ENCODE measurements around the gene BHMT2. TPM values are rescaled to one million over a fixed set of nuclear protein-coding genes. Genes with fewer than 3 reads are reported as not detected.

The BHMT2 gene
- total RNA-seq, 2 experiments from 2014 or later = not detected

DNA sequence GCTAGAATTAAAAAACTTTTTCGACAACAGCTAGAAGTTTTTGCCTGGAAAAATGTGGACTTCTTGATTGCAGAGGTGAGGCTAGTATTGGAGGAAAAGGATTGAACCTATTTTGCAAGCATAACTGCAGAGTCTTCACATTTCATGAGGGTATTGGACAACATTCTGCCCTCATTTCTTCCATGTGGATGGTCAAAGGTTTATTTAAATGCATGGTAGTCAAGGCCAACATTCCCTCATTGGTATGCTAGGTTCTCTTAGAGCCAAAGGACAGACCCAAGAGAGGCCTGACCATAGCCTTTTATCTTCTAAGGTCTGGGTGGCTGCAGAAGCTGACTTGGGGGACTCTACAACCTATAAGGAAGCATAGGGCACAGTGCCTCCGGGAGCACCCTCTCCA is 11.2 kb downstream of the BHMT2 start:
- intact Hi-C loops (cut with micrococcal nuclease) = no loop called here
- no peak for TF ChIP-seq CTCF (IDR thresholded peaks at IDR 0.05)
- ATAC-seq (no peak), DNase-seq (no peak)
- H3K36me3 Mint-ChIP-seq (ENCODE audit: low read depth) = no peaks in the 10 kb centered on the region
- no peak overlapping the region for H3K27ac Mint-ChIP-seq
- no peaks in the 10 kb centered on the region for H3K9me3 Mint-ChIP-seq
- H3K4me1 Mint-ChIP-seq (ENCODE audit: low read depth) = peaks cover 3% of the 10 kb centered on the region
- POLR2A ChIA-PET = interaction anchor here (0.6 kb wide), 1 partner anchor 21 kb away, joined by 3 read pairs; no protein-coding TSS in a partner anchor
- CTCF ChIA-PET = interaction anchor here (0.6 to 6.2 kb wide), 2 partner anchors 17 to 57 kb away, joined by 3 to 26 read pairs; no protein-coding TSS in a partner anchor
- H3K27me3 Mint-ChIP-seq = no peaks in the 10 kb centered on the region
- no peak overlapping the region for H3K4me3 Mint-ChIP-seq

GRCh38 chr5:79081779-79082178 is 12.2 kb downstream of the BHMT2 start:
- ChIA-PET POLR2A (no interaction called here), CTCF (interaction anchor here (0.7 to 6.2 kb wide), 2 partner anchors 12 to 58 kb away, joined by 3 to 26 read pairs; no protein-coding TSS in a partner anchor)
- Mint-ChIP-seq H3K4me1 (ENCODE audit: low read depth) (peaks cover 3% of the 10 kb centered on the region), H3K27ac (no peak overlapping the region), H3K4me3 (no peak overlapping the region), H3K36me3 (ENCODE audit: low read depth) (no peaks in the 10 kb centered on the region), H3K9me3 (no peaks in the 10 kb centered on the region), H3K27me3 (no peaks in the 10 kb centered on the region)
- intact Hi-C loops (cut with micrococcal nuclease) = no loop called here
- no peak for DNase-seq
- TF ChIP-seq CTCF (IDR thresholded peaks at IDR 0.05) = no peak
- no peak for ATAC-seq

- intact Hi-C loops (cut with micrococcal nuclease) = no loop called here
- Mint-ChIP-seq H3K36me3 (ENCODE audit: low read depth) (no peaks in the 10 kb centered on the region), H3K4me3 (no peak overlapping the region), H3K9me3 (no peaks in the 10 kb centered on the region), H3K4me1 (ENCODE audit: low read depth) (no peaks in the 10 kb centered on the region), H3K27ac (no peak overlapping the region), H3K27me3 (peaks cover 3% of the 10 kb centered on the region)
- no peak for DNase-seq
- CTCF ChIA-PET = interaction anchor here (2.0 to 2.4 kb wide), 2 partner anchors 47 to 61 kb away, joined by 5 to 6 read pairs; no protein-coding TSS in a partner anchor
- POLR2A ChIA-PET = no interaction called here
- no peak for TF ChIP-seq CTCF (IDR thresholded peaks at IDR 0.05)
- ATAC-seq = no peak
These were observed 16.5 kb downstream of the BHMT2 start for GRCh38 chr5:79086116-79086515.

DNA sequence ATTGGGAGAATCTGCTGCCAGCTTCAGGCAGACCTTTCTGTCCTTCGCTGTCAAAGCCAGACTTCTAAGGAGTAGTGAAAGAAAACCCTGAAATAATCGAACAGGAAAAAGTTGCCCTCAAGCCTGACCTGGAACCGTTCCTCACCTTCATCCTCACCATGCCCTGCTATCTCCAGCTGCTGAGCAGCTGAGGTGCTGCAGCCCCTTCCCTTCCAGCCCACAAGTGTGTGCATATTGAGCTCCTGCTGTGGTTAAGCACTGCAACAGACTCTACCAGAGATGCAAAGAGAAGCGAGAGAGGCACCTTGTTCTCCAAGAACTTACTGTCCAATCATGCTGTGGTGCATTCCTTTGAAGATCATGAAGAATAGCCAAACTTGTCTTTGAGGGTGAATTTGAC is 18.9 kb downstream of the BHMT2 start:
- H3K27ac Mint-ChIP-seq = no peak overlapping the region
- H3K4me3 Mint-ChIP-seq = no peak overlapping the region
- H3K9me3 Mint-ChIP-seq = no peaks in the 10 kb centered on the region
- CTCF ChIA-PET = interaction anchor here (1.1 kb wide), 1 partner anchor 63 kb away, joined by 6 read pairs; no protein-coding TSS in a partner anchor
- ATAC-seq = no peak
- POLR2A ChIA-PET = no interaction called here
- H3K27me3 Mint-ChIP-seq = peaks cover 5% of the 10 kb centered on the region
- DNase-seq = no peak
- intact Hi-C loops (cut with micrococcal nuclease) = no loop called here
- H3K4me1 Mint-ChIP-seq (ENCODE audit: low read depth) = no peaks in the 10 kb centered on the region
- H3K36me3 Mint-ChIP-seq (ENCODE audit: low read depth) = no peaks in the 10 kb centered on the region
- no peak for TF ChIP-seq CTCF (IDR thresholded peaks at IDR 0.05)

DNA sequence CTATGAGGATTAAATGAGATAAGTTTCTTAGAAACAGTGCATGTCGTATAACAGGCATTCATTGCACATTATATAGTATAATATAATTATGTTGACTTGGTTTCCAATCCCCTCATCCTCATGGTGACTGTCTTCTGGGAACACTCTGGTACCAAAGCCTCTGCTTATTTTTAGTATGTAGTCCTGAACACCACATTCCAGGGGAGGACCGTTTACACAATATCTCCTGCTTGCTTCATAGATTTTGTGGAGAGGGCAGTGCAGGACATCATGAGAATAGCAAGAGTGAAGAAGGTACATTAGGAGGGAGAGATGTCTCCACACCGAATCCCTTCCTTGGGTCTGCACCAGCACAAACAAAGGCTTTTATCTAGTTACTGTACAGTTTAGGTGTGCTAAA is 21.5 kb downstream of the BHMT2 start:
- ATAC-seq (no peak), DNase-seq (no peak)
- POLR2A ChIA-PET = no interaction called here
- Mint-ChIP-seq H3K36me3 (ENCODE audit: low read depth) (no peaks in the 10 kb centered on the region), H3K4me3 (no peak overlapping the region), H3K27ac (no peak overlapping the region), H3K4me1 (ENCODE audit: low read depth) (no peaks in the 10 kb centered on the region), H3K9me3 (no peaks in the 10 kb centered on the region), H3K27me3 (peaks cover 5% of the 10 kb centered on the region)
- CTCF ChIA-PET = no interaction called here
- TF ChIP-seq CTCF (IDR thresholded peaks at IDR 0.05) = no peak
- intact Hi-C loops (cut with micrococcal nuclease) = no loop called here

Data from activated CD8-positive, alpha-beta T cell treated with anti-CD3 and anti-CD28 coated beads for 36 hours (primary cell).